Neural progenitor cell (in vitro differentiated cells): Measurements from ENCODE around the gene LMBR1. TPM values are rescaled to one million over a fixed set of nuclear protein-coding genes. Genes with fewer than 3 reads are reported as not detected.

Source experiments
- DNase-seq: peaks from one replicate; pipeline ENCODE4 v3.0.0-alpha.2; 2016; ENCODE audit warnings: low spot score
- H2AFZ ChIP-seq: fragments of 200-600 bp; sonication (generic); replicated peaks from 2 replicates; pipeline ENCODE4 v1.6.1; 2016; ENCODE audit warnings: antibody characterized with exemption
- H3F3A ChIP-seq: fragments of 200-600 bp; sonication (generic); 2 replicates; pipeline ENCODE4 v1.6.1; 2016; ENCODE audit warnings: antibody characterized with exemption, low read depth
- H3K27ac ChIP-seq: fragments of 200-600 bp; sonication (generic); 2 replicates; pipeline ENCODE4 v1.5.1; 2016; ENCODE audit warnings: mild to moderate bottlenecking
- H3K27me3 ChIP-seq: fragments of 200-600 bp; sonication (generic); 2 replicates; pipeline ENCODE4 v1.6.1; 2016; ENCODE audit warnings: mild to moderate bottlenecking, moderate library complexity
- H3K36me3 ChIP-seq: fragments of 200-600 bp; sonication (generic); 2 replicates; pipeline ENCODE4 v1.5.1; 2016
- H3K4me1 ChIP-seq: fragments of 200-600 bp; sonication (generic); 2 replicates; pipeline ENCODE4 v1.6.1; 2016; ENCODE audit warnings: mixed run types
- H3K4me2 ChIP-seq: fragments of 200-600 bp; sonication (generic); 2 replicates; pipeline ENCODE4 v1.6.1; 2016
- H3K4me3 ChIP-seq: fragments of 200-600 bp; sonication (generic); 2 replicates; pipeline ENCODE4 v1.5.1; 2016
- H3K79me2 ChIP-seq: fragments of 200-600 bp; sonication (generic); 2 replicates; pipeline ENCODE4 v1.6.1; 2016; ENCODE audit warnings: low read depth
- H3K9ac ChIP-seq: fragments of 200-600 bp; sonication (generic); 2 replicates; pipeline ENCODE4 v1.6.1; 2016
- H3K9me3 ChIP-seq: fragments of 200-600 bp; sonication (generic); 2 replicates; pipeline ENCODE4 v1.5.1; 2016; ENCODE audit warnings: low read depth
- H4K20me1 ChIP-seq: fragments of 200-600 bp; sonication (generic); 2 replicates; pipeline ENCODE4 v1.6.1; 2016; ENCODE audit warnings: low read depth
- H3K27ac Mint-ChIP-seq: 3 replicates; pipeline ENCODE4 v1.8.0; 2021; ENCODE audit warnings: mixed read lengths
- H3K27me3 Mint-ChIP-seq: 2 replicates; pipeline ENCODE4 v1.8.0; 2022; ENCODE audit warnings: low read depth, mild to moderate bottlenecking, inconsistent platforms, moderate library complexity, mixed read lengths; ENCODE audit not compliant: insufficient read depth
- H3K36me3 Mint-ChIP-seq: 3 replicates; pipeline ENCODE4 v1.8.0; 2021; ENCODE audit warnings: mixed read lengths
- H3K4me1 Mint-ChIP-seq: 3 replicates; pipeline ENCODE4 v1.8.0; 2021; ENCODE audit warnings: mixed read lengths
- H3K4me3 Mint-ChIP-seq: 3 replicates; pipeline ENCODE4 v1.8.0; 2021; ENCODE audit warnings: mild to moderate bottlenecking, moderate library complexity, mixed read lengths
- H3K9me3 Mint-ChIP-seq: 3 replicates; pipeline ENCODE4 v1.8.0; 2020; ENCODE audit warnings: mixed read lengths
- EZH2 ChIP-seq: fragments of 200-600 bp; sonication (generic); IDR thresholded peaks from 2 replicates; pipeline ENCODE4 v1.6.1; 2017; ENCODE audit warnings: antibody characterized with exemption, mild to moderate bottlenecking, moderate library complexity
- EZH2phosphoT487 ChIP-seq: fragments of 200-600 bp; sonication (generic); IDR thresholded peaks from 2 replicates; pipeline ENCODE4 v1.6.1; 2017; ENCODE audit warnings: antibody characterized with exemption
- total RNA-seq: library from RNA; depleted of rRNA; stranded (reverse); fragments of >200 nt; gene quantifications from 2 replicates; pipeline ENCODE4 v1.2.3, GENCODE V29; 2015; ENCODE audit warnings: low replicate concordance
- TF ChIP-seq, protein P1 (sequence below): fragments of 200-600 bp; sonication (generic); IDR thresholded peaks from 2 replicates; pipeline ENCODE4 v1.5.1; 2017; ENCODE audit warnings: antibody characterized with exemption, mild to moderate bottlenecking

LMBR1 gene
- total RNA-seq, 1 donor from 2014 or later, result 58.1 TPM

DNA sequence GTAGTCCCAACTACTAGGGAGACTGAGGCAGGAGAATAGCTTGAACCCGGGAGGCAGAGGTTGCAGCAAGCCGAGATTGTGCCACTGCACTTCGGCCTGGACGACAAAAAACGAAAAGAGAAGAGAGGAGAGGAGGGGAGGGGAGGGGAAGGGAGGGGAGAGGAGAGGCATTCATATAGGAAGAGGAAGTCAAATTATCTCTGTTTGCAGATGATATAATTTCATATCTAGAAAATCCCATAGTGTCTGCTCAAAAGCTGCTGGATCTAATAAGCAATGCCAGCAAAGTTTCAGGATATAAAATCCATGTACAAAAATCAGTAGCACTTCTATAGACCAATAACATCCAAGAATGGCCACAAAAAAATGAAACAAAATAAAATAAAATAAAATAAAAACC lies 120.3 kb downstream of the LMBR1 start:
- no peak overlapping the region for H3K4me2 ChIP-seq
- TF ChIP-seq EZH2phosphoT487 (no peak), EZH2 (no peak)
- TF ChIP-seq, protein P1, sequence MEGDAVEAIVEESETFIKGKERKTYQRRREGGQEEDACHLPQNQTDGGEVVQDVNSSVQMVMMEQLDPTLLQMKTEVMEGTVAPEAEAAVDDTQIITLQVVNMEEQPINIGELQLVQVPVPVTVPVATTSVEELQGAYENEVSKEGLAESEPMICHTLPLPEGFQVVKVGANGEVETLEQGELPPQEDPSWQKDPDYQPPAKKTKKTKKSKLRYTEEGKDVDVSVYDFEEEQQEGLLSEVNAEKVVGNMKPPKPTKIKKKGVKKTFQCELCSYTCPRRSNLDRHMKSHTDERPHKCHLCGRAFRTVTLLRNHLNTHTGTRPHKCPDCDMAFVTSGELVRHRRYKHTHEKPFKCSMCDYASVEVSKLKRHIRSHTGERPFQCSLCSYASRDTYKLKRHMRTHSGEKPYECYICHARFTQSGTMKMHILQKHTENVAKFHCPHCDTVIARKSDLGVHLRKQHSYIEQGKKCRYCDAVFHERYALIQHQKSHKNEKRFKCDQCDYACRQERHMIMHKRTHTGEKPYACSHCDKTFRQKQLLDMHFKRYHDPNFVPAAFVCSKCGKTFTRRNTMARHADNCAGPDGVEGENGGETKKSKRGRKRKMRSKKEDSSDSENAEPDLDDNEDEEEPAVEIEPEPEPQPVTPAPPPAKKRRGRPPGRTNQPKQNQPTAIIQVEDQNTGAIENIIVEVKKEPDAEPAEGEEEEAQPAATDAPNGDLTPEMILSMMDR, result no peak
- no peak overlapping the region for H2AFZ ChIP-seq
- Mint-ChIP-seq H3K27me3 (no peaks in the 10 kb centered on the region), H3K9me3 (peaks cover 2% of the 10 kb centered on the region), H3K4me3 (no peak overlapping the region), H3K27ac (no peak overlapping the region), H3K4me1 (no peaks in the 10 kb centered on the region), H3K36me3 (peaks cover 13% of the 10 kb centered on the region)
- no peaks in the 10 kb centered on the region for H3K27me3 ChIP-seq
- H3K79me2 ChIP-seq, result no peaks in the 10 kb centered on the region
- H3K4me1 ChIP-seq, result no peaks in the 10 kb centered on the region
- H4K20me1 ChIP-seq, result no peaks in the 10 kb centered on the region
- H3K9me3 ChIP-seq, result no peaks in the 10 kb centered on the region
- no peak overlapping the region for H3K27ac ChIP-seq
- no peak for DNase-seq
- no peaks in the 10 kb centered on the region for H3F3A ChIP-seq
- H3K36me3 ChIP-seq, result no peaks in the 10 kb centered on the region
- no peak overlapping the region for H3K4me3 ChIP-seq
- no peak overlapping the region for H3K9ac ChIP-seq

DNA sequence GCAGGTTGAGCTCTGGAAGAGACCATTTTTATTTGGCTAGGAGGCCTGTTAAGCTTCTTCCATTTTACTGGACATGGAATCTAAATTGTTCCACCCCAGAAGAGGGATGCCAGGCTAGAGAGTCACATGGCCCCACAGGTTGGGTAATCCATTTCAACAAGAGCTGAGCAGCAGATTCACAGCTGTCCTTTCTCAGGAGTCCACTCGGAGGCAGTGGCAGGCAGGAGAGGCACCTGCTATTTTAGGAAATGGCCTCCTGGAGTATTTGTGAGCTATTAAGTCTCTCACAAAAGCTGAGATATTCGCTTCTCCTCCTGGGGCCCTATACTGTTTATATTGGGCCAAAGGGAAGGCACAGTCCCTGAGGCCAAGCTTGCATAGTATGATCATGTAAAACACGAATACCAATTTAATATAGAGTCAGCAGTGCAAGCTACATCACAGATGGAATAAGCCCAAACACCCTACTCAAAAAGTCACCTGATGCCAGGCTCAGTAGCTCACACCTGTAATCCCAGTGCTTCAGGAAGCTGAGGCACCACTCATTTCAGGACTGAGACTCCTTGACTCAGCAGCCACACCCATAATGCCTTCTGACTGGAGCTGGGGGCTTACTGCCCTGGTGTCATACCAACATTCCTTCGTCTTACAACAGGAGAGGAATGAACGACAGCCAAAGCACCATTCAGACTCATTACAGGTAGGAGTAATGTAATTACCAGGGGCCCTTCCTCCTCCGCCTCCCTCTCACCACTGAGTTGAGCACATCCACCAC lies 124.1 kb downstream of the LMBR1 start:
- Mint-ChIP-seq H3K36me3 (peaks cover 6% of the 10 kb centered on the region), H3K9me3 (peaks cover 2% of the 10 kb centered on the region), H3K27ac (no peak overlapping the region), H3K27me3 (peaks cover 2% of the 10 kb centered on the region), H3K4me3 (no peak overlapping the region), H3K4me1 (peaks cover 2% of the 10 kb centered on the region)
- TF ChIP-seq EZH2, result no peak
- no peak for TF ChIP-seq EZH2phosphoT487
- TF ChIP-seq, protein P1, result no peak
- peaks cover 7% of the 10 kb centered on the region for H3F3A ChIP-seq
- no peak overlapping the region for H2AFZ ChIP-seq
- no peaks in the 10 kb centered on the region for H3K4me1 ChIP-seq
- no peaks in the 10 kb centered on the region for H3K79me2 ChIP-seq
- H3K27me3 ChIP-seq, result no peaks in the 10 kb centered on the region
- peak overlapping the region; percentile 16 for H3K4me2 ChIP-seq
- no peaks in the 10 kb centered on the region for H3K36me3 ChIP-seq
- DNase-seq, result no peak
- no peaks in the 10 kb centered on the region for H3K9me3 ChIP-seq
- H4K20me1 ChIP-seq, result no peaks in the 10 kb centered on the region
- no peak overlapping the region for H3K27ac ChIP-seq
- H3K9ac ChIP-seq, result no peak overlapping the region
- no peak overlapping the region for H3K4me3 ChIP-seq

DNA sequence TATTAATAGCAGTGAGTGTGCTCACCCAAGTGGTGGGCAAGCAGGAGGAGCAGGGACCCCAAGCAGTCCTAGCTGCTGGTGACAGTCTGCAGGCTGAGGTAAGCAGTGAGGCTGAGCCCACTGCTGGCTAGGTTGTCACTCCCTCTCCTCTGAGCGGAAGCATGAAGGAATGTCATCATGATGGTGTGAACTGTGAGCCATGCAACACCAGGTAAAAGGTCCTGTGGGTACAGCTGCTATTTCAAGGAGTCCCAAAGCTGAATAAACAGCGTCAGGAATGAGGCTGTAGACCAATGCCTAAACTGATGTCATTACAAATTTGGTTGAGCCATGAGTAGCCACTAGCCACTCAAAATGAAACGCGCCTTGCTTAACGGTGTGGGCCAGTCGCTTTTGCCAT lies 126.3 kb downstream of the LMBR1 start:
- Histone ChIP-seq H3K79me2 (no peaks in the 10 kb centered on the region), H3K36me3 (peaks cover 4% of the 10 kb centered on the region), H3K4me1 (no peaks in the 10 kb centered on the region), H4K20me1 (no peaks in the 10 kb centered on the region), H2AFZ (no peak overlapping the region), H3K4me2 (no peak overlapping the region), H3K27me3 (no peaks in the 10 kb centered on the region), H3F3A (peaks cover 7% of the 10 kb centered on the region), H3K9me3 (no peaks in the 10 kb centered on the region), H3K27ac (no peak overlapping the region), H3K9ac (no peak overlapping the region), H3K4me3 (no peak overlapping the region)
- Mint-ChIP-seq H3K36me3 (peaks cover 8% of the 10 kb centered on the region), H3K4me1 (peaks cover 2% of the 10 kb centered on the region), H3K27me3 (peaks cover 2% of the 10 kb centered on the region), H3K4me3 (no peak overlapping the region), H3K27ac (no peak overlapping the region), H3K9me3 (no peaks in the 10 kb centered on the region)
- no peak for TF ChIP-seq EZH2phosphoT487
- DNase-seq, result no peak

DNA sequence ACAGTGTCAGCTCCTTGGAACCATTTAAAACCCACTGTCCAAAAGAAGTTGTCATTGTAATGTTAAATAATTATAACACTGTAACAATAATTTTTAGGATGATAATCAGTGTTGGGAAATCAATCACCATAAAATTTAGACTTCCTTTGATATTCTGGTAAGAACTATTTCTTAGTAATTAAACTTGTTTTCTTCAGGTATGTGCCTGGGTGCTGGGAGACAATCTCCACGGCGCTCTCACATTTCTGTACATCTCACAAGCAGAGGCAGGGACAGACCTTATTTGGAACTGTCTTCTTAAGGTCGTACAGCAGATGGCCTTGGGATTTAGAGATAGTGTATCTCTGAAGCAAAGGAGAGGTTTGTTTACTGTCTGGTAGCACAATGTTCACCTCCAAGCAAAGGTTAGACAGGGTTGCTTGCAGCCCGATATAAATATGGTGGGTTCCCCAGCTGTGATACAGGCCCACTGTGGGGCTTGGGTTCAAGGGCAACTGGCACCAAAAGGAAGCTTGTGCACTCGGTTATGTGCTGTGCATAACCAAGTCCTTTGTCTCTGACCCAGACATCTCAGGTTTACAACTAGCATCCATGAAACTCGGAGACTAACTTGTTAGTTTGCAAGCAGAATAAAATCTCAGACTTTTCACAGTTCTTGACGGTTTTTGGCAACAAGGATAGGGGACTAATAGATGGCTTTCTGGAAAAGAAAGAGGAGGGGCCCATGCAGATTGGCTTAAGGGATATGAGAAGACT lies 126.9 kb downstream of the LMBR1 start:
- TF ChIP-seq, protein P1, result no peak
- no peak for TF ChIP-seq EZH2phosphoT487
- TF ChIP-seq EZH2, result no peak
- Histone ChIP-seq H3F3A (peaks cover 7% of the 10 kb centered on the region), H3K4me3 (no peak overlapping the region), H4K20me1 (no peaks in the 10 kb centered on the region), H3K79me2 (no peaks in the 10 kb centered on the region), H3K9ac (no peak overlapping the region), H2AFZ (no peak overlapping the region), H3K4me2 (no peak overlapping the region), H3K27me3 (no peaks in the 10 kb centered on the region), H3K36me3 (peaks cover 4% of the 10 kb centered on the region), H3K27ac (no peak overlapping the region), H3K4me1 (no peaks in the 10 kb centered on the region), H3K9me3 (no peaks in the 10 kb centered on the region)
- H3K9me3 Mint-ChIP-seq, result no peaks in the 10 kb centered on the region
- peaks cover 2% of the 10 kb centered on the region for H3K27me3 Mint-ChIP-seq
- no peak overlapping the region for H3K4me3 Mint-ChIP-seq
- no peak overlapping the region for H3K27ac Mint-ChIP-seq
- peaks cover 5% of the 10 kb centered on the region for H3K36me3 Mint-ChIP-seq
- no peak for DNase-seq
- peaks cover 2% of the 10 kb centered on the region for H3K4me1 Mint-ChIP-seq
